ENCODE measurements around the gene UBE2L5. TPM values are rescaled to one million over a fixed set of nuclear protein-coding genes. Genes with fewer than 3 reads are reported as not detected.
"Not testable (repeated sequence)": the region's sequence is repeated elsewhere in the genome, so short reads cannot be mapped to it uniquely, and the experiment has no call there.

Gene UBE2L5
- total RNA-seq, 1 donor: not detected

GRCh38 chr13:30450066-30450465 lies 27.8 kb downstream of the UBE2L5 start:
- no peak for DNase-seq (ENCODE audit: low read depth)
- no peak overlapping the region for H3K4me3 ChIP-seq (ENCODE audit: low read depth, low read length)
- TF ChIP-seq, protein P1, sequence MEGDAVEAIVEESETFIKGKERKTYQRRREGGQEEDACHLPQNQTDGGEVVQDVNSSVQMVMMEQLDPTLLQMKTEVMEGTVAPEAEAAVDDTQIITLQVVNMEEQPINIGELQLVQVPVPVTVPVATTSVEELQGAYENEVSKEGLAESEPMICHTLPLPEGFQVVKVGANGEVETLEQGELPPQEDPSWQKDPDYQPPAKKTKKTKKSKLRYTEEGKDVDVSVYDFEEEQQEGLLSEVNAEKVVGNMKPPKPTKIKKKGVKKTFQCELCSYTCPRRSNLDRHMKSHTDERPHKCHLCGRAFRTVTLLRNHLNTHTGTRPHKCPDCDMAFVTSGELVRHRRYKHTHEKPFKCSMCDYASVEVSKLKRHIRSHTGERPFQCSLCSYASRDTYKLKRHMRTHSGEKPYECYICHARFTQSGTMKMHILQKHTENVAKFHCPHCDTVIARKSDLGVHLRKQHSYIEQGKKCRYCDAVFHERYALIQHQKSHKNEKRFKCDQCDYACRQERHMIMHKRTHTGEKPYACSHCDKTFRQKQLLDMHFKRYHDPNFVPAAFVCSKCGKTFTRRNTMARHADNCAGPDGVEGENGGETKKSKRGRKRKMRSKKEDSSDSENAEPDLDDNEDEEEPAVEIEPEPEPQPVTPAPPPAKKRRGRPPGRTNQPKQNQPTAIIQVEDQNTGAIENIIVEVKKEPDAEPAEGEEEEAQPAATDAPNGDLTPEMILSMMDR (IDR thresholded peaks at IDR 0.05; ENCODE audit: insufficient read depth, low read depth, low read length): no peak

DNA sequence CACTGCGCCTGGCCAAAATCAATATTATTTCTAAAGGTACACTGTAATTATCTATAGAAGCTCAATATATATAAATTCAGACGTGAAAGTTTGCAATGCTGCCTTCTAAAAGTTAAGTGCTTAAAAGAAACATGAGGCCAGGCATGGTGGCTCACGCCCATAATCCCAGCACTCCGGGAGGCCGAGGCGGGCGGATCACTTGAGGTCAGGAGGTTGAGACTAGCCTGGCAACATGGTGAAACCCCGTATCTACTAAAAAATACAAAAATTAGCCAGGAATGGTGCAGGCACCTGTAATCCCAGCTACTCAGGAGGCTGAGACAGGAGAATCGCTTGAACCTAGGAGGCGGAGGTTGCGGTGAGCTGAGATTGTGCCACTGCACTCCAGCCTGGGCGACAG lies 29.2 kb downstream of the UBE2L5 start:
- H3K4me3 ChIP-seq (ENCODE audit: low read depth, low read length); DNase-seq (ENCODE audit: low read depth): not testable (repeated sequence)

DNA sequence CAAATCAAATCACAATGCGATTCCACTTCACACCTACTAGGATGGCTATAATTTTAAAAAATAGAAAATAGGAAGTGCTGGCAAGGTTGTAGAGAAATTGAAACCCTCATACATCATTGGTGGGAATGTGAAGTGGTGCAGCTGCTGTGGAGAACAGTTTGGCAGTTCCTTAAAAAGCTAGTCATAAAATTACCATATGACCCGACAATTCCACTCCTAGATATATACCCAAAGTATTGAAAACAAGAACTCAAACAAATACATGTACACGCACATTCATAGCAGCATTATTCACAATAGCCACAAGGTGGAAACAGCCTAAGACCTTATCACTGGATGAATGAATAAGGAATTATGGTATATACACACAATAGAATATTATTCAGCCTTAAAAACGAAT lies 31.4 kb downstream of the UBE2L5 start:
- TF ChIP-seq, protein P1 (IDR thresholded peaks at IDR 0.05; ENCODE audit: insufficient read depth, low read depth, low read length): peak; percentile 17
- H3K4me3 ChIP-seq (ENCODE audit: low read depth, low read length): no peak overlapping the region
- DNase-seq (ENCODE audit: low read depth): peak; percentile 22

GRCh38 chr13:30454991-30455390 lies 32.7 kb downstream of the UBE2L5 start:
- H3K4me3 ChIP-seq (ENCODE audit: low read depth, low read length): no peak overlapping the region
- no peak for DNase-seq (ENCODE audit: low read depth)
- TF ChIP-seq, protein P1 (IDR thresholded peaks at IDR 0.05; ENCODE audit: insufficient read depth, low read depth, low read length): no peak

DNA sequence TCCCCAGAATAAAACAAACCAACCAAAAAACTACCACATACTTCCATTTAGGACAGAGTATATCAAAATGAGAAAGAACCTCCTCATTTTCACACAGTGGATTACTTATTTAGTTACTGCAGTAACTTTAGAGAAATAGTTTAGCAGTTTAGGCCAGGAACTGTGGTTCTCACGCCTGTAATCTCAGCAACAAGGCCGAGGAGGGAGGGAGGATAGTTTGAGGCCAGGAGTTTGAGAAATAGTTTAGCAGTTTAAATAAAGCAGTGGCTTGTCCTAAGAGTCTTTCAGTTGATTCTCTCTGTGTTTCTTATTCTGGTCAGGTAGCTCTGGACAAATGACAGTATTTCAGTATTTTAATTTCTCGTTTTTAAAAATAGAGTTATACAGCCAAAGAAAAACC lies 34.0 kb downstream of the UBE2L5 start:
- no peak for DNase-seq (ENCODE audit: low read depth)
- no peak overlapping the region for H3K4me3 ChIP-seq (ENCODE audit: low read depth, low read length)
- TF ChIP-seq, protein P1 (IDR thresholded peaks at IDR 0.05; ENCODE audit: insufficient read depth, low read depth, low read length): no peak

GRCh38 chr13:30457306-30457891 lies 35.1 kb downstream of the UBE2L5 start:
- TF ChIP-seq, protein P1 (IDR thresholded peaks at IDR 0.05; ENCODE audit: insufficient read depth, low read depth, low read length): no peak
- no peak for DNase-seq (ENCODE audit: low read depth)

GRCh38 chr13:30461279-30462066 lies 39.2 kb downstream of the UBE2L5 start:
- not testable (repeated sequence) for H3K4me3 ChIP-seq (ENCODE audit: low read depth, low read length)
- DNase-seq (ENCODE audit: low read depth): peak; percentile 51
- TF ChIP-seq, protein P1 (IDR thresholded peaks at IDR 0.05; ENCODE audit: insufficient read depth, low read depth, low read length): peak; percentile 47

More at GRCh38 chr13:30457306-30457891, 35.1 kb downstream of the UBE2L5 start:
- H3K4me3 ChIP-seq (ENCODE audit: low read depth, low read length): no peak overlapping the region

Measured in fibroblast of villous mesenchyme (primary cell).